Stomach (tissue), 4 donors: Measurements from ENCODE around the gene PCBP3.

Experiments used
- CTCF ChIP-seq, 7 experiments: fragments of 450-650 bp in 4 of 7; fragments of 200-600 bp in 3 of 7; sonication (generic) in 3 of 7; IDR thresholded peaks; one replicate each; pipeline ENCODE4 v1.5.1; 2016 to 2019; ENCODE audit warnings: antibody characterized with exemption in 7 of 7, control low read depth in 2 of 7, mild to moderate bottlenecking in 1 of 7
- EP300 ChIP-seq: sonication (generic); formaldehyde crosslinking; IDR thresholded peaks from one replicate; pipeline ENCODE4 v1.6.1; 2017; ENCODE audit warnings: antibody characterized with exemption
- POLR2AphosphoS5 ChIP-seq, 3 donors: sonication (generic); formaldehyde crosslinking; IDR thresholded peaks; one replicate each; pipeline ENCODE4 v1.6.1; 2016; ENCODE audit warnings: antibody characterized with exemption in 3 of 3

GRCh38 chr21:45726438-45726837 is 82.9 kb downstream of the PCBP3 start:
- TF ChIP-seq CTCF (IDR thresholded peaks at IDR 0.05) (no peak), EP300 (no peak), POLR2AphosphoS5 (IDR thresholded peaks at IDR 0.05) (no peak)
